Fibroblast of pulmonary artery (primary cell): ENCODE measurements around the gene PRODH2.

Experiments
- DNase-seq: peaks from one replicate; pipeline ENCODE4 v3.0.0-alpha.2; 2010; ENCODE audit warnings: low read depth
- H3K4me3 ChIP-seq: replicated peaks from 2 replicates; pipeline ENCODE4 v1.5.1; 2011; ENCODE audit warnings: low read depth, mild to moderate bottlenecking, control low read depth, low read length, moderate library complexity
- TF ChIP-seq, protein P1 (sequence below): IDR thresholded peaks from 2 replicates; pipeline ENCODE4 v1.5.1; 2011; ENCODE audit warnings: mild to moderate bottlenecking, control low read depth, low read length, inconsistent platforms; ENCODE audit errors: missing control alignments

The PRODH2 gene

DNA sequence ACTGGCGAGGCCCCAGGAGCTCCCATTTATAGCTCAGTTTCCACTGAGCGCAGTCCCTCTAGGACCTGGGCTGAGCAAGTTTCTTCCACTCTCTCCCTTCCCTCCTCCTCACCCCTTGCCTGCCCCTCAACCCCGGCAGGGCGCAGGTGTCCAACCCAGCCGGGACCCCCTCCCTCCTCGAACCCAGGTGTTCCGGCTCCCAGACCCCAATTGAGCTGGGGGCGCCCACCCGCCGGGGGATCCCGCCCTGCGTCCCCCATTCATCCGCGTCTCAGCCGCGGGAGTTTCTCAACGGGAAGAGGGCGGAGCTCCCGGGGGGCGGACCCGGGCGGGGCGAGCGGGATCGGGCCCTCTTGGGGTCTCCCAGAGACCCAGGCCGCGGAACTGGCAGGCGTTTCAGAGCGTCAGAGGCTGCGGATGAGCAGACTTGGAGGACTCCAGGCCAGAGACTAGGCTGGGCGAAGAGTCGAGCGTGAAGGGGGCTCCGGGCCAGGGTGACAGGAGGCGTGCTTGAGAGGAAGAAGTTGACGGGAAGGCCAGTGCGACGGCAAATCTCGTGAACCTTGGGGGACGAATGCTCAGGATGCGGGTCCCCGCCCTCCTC is 44.0 kb upstream of the PRODH2 start, which contains the start of gene KIRREL2:
KIRREL2 (plus strand) TSS at position 366 of the 604 bp plus-strand sequence; CDS start at position 575, 209 bp downstream.
- no peak for DNase-seq
- H3K4me3 ChIP-seq = peak within 1 kb of the TSS; percentile 49
- TF ChIP-seq, protein P1, sequence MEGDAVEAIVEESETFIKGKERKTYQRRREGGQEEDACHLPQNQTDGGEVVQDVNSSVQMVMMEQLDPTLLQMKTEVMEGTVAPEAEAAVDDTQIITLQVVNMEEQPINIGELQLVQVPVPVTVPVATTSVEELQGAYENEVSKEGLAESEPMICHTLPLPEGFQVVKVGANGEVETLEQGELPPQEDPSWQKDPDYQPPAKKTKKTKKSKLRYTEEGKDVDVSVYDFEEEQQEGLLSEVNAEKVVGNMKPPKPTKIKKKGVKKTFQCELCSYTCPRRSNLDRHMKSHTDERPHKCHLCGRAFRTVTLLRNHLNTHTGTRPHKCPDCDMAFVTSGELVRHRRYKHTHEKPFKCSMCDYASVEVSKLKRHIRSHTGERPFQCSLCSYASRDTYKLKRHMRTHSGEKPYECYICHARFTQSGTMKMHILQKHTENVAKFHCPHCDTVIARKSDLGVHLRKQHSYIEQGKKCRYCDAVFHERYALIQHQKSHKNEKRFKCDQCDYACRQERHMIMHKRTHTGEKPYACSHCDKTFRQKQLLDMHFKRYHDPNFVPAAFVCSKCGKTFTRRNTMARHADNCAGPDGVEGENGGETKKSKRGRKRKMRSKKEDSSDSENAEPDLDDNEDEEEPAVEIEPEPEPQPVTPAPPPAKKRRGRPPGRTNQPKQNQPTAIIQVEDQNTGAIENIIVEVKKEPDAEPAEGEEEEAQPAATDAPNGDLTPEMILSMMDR = no peak

DNA sequence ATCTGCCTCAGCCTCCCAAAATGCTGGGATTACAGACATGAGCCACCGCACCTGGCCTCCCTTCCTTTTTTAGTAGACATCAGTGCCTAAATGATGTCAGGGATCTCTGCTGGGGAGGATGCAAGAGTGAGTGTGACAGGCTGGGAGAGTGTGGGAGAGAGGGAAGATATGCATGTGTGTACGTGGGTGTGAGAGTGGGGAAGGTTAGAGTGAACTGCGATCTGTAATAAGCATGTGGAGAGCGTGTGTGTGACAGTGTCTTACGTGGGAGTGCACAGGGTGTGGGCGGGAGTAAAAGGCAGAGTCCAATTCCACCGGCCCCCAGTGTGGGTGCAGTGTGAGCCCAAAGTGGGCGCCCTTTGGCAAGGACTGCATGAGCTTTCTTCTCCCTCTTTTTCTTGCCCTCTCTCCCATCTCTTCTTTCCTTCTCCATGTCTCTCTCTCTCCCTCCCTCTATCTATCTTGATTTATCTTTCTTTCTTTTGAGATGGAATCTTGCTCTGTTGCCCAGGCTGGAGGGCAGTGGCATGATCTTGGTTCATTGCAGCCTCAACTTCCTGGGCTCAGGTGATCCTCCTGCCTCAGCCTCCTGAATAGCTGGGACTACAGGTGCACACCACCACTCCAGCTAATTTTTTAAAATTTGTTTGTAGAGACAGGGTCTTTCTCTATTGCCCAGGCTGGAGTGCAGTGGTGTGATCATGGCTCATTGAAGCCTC is 40.6 kb upstream of the PRODH2 start:
- DNase-seq = no peak
- TF ChIP-seq, protein P1 = no peak
- H3K4me3 ChIP-seq = no peak overlapping the region

DNA sequence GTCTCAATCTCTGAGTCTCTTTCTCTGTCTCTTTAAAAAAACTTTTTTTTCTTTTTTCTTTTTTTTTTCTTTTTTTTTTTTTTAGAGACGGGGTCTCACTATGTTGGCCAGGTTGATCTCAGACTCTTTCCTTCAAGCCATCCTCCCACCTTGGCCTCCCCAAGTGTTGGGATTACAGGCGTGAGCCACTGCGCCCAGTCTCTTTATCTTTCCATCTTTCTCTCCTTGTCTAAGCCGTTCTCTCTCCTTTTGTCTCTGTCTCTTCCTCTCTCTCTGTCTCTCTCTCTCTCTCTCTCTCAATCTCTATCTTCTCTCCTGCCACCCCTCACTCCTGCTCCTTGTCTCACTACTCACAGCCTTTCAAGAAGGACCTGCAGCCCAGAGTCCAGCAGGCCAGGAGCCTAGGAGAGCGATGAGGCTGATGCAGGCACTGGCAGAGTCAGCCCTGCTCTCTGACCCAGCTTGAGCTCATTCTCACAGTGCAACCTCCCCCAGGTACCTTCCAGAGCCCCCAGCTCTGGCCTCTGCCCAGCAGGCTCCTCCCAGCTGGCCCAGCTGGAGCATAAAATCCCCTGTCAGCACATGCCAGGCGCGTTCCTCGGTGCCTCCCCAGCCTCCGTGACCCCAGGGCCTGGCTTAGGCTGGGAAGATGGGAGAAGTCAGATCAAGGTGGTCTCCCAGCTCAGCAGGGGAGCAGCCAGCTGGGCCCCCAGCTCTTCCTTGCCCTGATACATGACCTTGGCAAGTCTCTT is 39.6 kb upstream of the PRODH2 start, which contains the start of gene NPHS1:
NPHS1 (minus strand) TSS at position 476 of the 752 bp plus-strand sequence. CDS start 667 bp downstream, outside the sequence.
- no peak within 1 kb of the TSS for H3K4me3 ChIP-seq
- TF ChIP-seq, protein P1 = no peak
- DNase-seq = no peak

DNA sequence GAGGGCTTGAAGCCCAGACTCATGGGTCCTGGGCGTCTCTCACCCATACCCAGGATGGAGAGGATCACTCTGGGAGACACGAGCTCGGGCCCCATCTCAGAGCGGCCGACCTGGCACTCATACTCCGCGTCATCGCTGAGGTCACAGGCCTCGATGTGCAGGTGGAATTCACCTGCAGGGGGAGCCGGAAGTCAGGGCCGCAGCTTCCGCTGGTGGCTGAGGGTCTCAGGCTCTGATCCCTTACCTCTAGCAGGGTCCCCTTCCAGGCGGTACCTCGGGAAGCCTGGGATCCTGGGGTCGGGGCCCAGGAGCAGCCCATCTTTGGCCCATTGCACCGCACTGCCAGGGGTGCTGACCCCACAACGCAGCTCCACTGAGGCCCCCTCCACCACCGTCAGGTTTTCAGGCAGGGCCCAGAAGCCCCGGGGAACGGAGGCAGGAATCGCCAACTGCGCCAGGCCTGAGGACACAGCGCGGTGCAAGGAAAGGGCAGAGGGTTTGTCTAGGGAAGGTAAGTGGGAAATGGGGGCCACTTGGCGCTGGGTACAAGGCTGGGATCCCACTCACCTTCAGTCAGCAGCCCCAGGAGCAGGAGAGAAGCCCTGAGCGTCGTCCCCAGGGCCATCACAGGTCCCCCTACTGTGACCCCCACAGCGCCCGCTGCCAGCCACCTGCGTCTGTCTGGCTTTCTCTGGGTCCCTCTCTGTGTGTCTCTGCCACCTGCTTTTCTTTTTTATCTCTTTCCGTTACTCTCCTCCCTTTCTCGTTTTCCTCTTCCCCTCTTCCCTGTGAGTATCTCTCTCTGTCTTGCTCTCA is 38.8 kb upstream of the PRODH2 start:
- DNase-seq = no peak

DNA sequence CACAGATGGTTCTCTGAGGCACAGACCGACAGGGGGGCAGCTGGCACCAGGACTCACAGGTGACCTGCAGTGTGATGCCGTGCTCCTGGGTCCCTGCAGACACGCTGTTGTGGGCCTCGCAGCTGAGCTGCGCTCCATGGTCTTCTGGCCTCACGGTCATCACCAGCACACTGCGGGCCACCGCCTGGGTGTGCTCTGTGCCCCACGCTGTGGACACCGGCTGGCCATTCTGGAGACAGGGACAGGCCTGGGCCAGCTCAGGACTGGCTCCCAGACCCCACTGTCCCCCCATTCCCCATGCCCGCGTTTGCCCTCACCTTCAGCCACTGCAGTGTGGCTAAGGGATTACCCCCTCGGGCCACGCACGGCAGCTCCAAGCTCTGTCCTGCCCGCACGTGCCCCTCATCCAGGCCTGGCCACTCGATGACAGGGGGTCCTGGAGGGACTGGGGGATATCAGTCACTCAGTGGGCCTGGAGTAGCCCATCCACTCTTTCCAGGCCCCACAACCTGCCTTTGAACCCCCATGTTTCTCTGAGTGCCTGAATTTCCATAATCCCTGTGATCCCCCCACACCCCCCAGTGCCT is 36.4 kb upstream of the PRODH2 start:
- no peak for DNase-seq
- H3K4me3 ChIP-seq = no peak overlapping the region
- TF ChIP-seq, protein P1 = no peak

More for the DNA sequence above, 38.8 kb upstream of the PRODH2 start:
- H3K4me3 ChIP-seq = no peak overlapping the region
- TF ChIP-seq, protein P1 = no peak

DNA sequence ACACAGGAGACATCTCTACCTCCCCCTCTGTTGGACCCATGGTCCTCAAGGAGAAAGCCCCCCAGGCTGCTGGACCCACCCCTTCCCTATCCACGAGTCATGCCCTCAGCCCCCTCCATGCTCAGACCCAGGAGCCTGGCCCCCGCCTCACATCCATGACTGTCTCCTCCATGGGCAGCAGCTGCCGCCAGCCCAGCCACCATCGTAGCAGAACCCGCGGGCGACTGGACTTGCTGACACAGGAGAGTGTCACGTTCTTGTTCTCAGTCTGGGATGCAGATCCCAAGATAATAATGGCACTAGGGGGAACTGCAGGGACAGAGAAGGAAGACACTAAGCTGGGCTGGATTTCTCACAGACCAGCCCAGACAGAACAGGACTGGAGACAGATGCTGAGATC is 35.8 kb upstream of the PRODH2 start:
- no peak overlapping the region for H3K4me3 ChIP-seq
- no peak for DNase-seq
- TF ChIP-seq, protein P1 = no peak
